ENCODE data around the gene RANBP17. TPM values are rescaled to one million over a fixed set of nuclear protein-coding genes. Genes with fewer than 3 reads are reported as not detected.
A peak's percentile ranks its signal among the peaks of the same experiment; 100 is the strongest.
"Not testable (repeated sequence)": the region's sequence is repeated elsewhere in the genome, so short reads cannot be mapped to it uniquely, and the experiment has no call there.

The RANBP17 gene
- total RNA-seq, 1 donor from 2014 or later: 15.7 TPM

DNA sequence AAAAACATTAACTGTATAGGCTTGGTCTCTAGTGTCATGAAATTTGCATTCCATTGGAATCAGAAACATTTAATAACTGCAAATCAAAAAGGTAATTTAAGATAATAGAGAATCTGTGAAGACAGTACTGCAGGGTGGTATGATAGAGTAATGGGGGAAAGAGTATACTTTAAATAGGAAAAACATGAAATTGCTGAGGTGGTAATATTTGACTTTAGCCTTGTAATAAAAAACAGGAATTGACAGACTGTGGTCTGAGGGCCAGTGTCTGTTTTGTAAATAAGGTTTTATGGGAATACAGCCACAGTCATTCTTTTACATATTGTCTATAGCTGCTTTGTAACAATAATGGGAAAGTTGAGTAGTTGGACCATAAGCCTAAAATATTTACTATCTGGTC is 162.3 kb downstream of the RANBP17 start:
- no peak for DNase-seq (ENCODE audit: extremely low spot score, unreplicated experiment)

DNA sequence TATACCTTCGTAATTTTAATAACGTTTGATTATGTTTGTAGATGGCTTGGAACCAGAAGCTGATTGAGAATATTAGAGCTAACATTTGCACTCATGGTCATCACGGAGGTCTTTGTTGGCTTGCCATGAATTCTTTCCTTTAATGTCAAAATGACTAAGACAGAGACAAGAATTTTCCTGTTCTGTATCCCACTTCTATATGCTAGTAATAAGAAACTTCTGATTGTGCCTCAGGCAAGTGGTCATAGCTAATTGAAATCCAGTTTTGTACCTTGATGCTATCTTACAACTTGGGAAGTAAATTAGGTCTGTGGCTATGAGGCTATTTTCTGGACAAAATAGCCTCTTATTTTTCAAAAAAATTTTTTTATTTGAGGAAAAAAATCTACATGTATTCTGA is 167.6 kb downstream of the RANBP17 start:
- no peak overlapping the region for H3K4me3 Mint-ChIP-seq (ENCODE audit: unreplicated experiment)
- H3K27me3 Mint-ChIP-seq (ENCODE audit: unreplicated experiment): no peaks in the 10 kb centered on the region
- no peak for TF ChIP-seq CTCF (IDR thresholded peaks at IDR 0.05)
- H3K36me3 Mint-ChIP-seq (ENCODE audit: unreplicated experiment): peaks cover 18% of the 10 kb centered on the region
- peaks cover 10% of the 10 kb centered on the region for H3K9me3 Mint-ChIP-seq (ENCODE audit: unreplicated experiment)
- H3K27ac Mint-ChIP-seq (ENCODE audit: unreplicated experiment): no peak overlapping the region
- DNase-seq (ENCODE audit: extremely low spot score, unreplicated experiment): no peak
- H3K4me1 Mint-ChIP-seq (ENCODE audit: unreplicated experiment): peaks cover 2% of the 10 kb centered on the region

More for the DNA sequence above, 162.3 kb downstream of the RANBP17 start:
- H3K4me3 Mint-ChIP-seq (ENCODE audit: unreplicated experiment): no peak overlapping the region
- no peaks in the 10 kb centered on the region for H3K27me3 Mint-ChIP-seq (ENCODE audit: unreplicated experiment)
- peaks cover 23% of the 10 kb centered on the region for H3K9me3 Mint-ChIP-seq (ENCODE audit: unreplicated experiment)
- H3K27ac Mint-ChIP-seq (ENCODE audit: unreplicated experiment): no peak overlapping the region
- TF ChIP-seq CTCF (IDR thresholded peaks at IDR 0.05): no peak
- no peaks in the 10 kb centered on the region for H3K4me1 Mint-ChIP-seq (ENCODE audit: unreplicated experiment)
- H3K36me3 Mint-ChIP-seq (ENCODE audit: unreplicated experiment): peaks cover 19% of the 10 kb centered on the region

DNA sequence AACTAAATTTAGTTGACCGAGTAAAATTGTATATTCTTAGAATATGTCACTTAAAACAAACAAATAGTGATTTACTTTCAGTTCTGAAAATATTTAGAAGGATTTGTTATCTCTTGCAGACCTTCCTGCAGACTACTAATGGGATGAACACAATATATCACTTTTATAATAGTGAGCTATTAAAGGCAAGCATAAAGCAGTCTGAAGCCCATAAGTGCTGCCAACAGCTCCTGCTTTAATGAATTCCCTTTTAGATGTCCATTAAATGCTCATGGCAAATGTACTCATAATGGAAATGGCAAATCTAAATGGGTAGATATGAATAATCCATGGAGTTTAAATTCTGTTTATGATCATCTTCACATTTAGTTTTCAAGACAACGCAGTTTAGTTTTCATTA is 170.2 kb downstream of the RANBP17 start:
- Mint-ChIP-seq H3K4me1 (ENCODE audit: unreplicated experiment) (peaks cover 2% of the 10 kb centered on the region), H3K36me3 (ENCODE audit: unreplicated experiment) (peaks cover 13% of the 10 kb centered on the region), H3K4me3 (ENCODE audit: unreplicated experiment) (no peak overlapping the region), H3K9me3 (ENCODE audit: unreplicated experiment) (no peaks in the 10 kb centered on the region), H3K27me3 (ENCODE audit: unreplicated experiment) (no peaks in the 10 kb centered on the region), H3K27ac (ENCODE audit: unreplicated experiment) (no peak overlapping the region)
- no peak for DNase-seq (ENCODE audit: extremely low spot score, unreplicated experiment)
- no peak for TF ChIP-seq CTCF (IDR thresholded peaks at IDR 0.05)

GRCh38 chr5:171032435-171032973 is 170.7 kb downstream of the RANBP17 start:
- Mint-ChIP-seq H3K4me3 (ENCODE audit: unreplicated experiment) (no peak overlapping the region), H3K9me3 (ENCODE audit: unreplicated experiment) (no peaks in the 10 kb centered on the region), H3K4me1 (ENCODE audit: unreplicated experiment) (peaks cover 2% of the 10 kb centered on the region), H3K27me3 (ENCODE audit: unreplicated experiment) (no peaks in the 10 kb centered on the region), H3K27ac (ENCODE audit: unreplicated experiment) (no peak overlapping the region), H3K36me3 (ENCODE audit: unreplicated experiment) (peaks cover 13% of the 10 kb centered on the region)
- DNase-seq (ENCODE audit: extremely low spot score, unreplicated experiment): no peak
- TF ChIP-seq CTCF (IDR thresholded peaks at IDR 0.05): no peak

- H3K27me3 Mint-ChIP-seq (ENCODE audit: unreplicated experiment); H3K27ac Mint-ChIP-seq (ENCODE audit: unreplicated experiment); H3K36me3 Mint-ChIP-seq (ENCODE audit: unreplicated experiment); H3K4me3 Mint-ChIP-seq (ENCODE audit: unreplicated experiment); H3K4me1 Mint-ChIP-seq (ENCODE audit: unreplicated experiment); DNase-seq (ENCODE audit: extremely low spot score, unreplicated experiment); H3K9me3 Mint-ChIP-seq (ENCODE audit: unreplicated experiment): not testable (repeated sequence)
These were observed 180.1 kb downstream of the RANBP17 start for GRCh38 chr5:171041893-171042292.

GRCh38 chr5:171050916-171051315 is 189.1 kb downstream of the RANBP17 start:
- peaks cover 24% of the 10 kb centered on the region for H3K9me3 Mint-ChIP-seq (ENCODE audit: unreplicated experiment)
- no peaks in the 10 kb centered on the region for H3K27me3 Mint-ChIP-seq (ENCODE audit: unreplicated experiment)
- peak overlapping the region; percentile 72 for H3K27ac Mint-ChIP-seq (ENCODE audit: unreplicated experiment)
- H3K4me3 Mint-ChIP-seq (ENCODE audit: unreplicated experiment): peak overlapping the region; percentile 15
- H3K36me3 Mint-ChIP-seq (ENCODE audit: unreplicated experiment): peaks cover 8% of the 10 kb centered on the region
- TF ChIP-seq CTCF (IDR thresholded peaks at IDR 0.05): no peak
- DNase-seq (ENCODE audit: extremely low spot score, unreplicated experiment): no peak
- H3K4me1 Mint-ChIP-seq (ENCODE audit: unreplicated experiment): peaks cover 24% of the 10 kb centered on the region

Data from osteocyte (in vitro differentiated cells).